Vagina (tissue), 2 donors: ENCODE measurements around the gene EARS2.

Source experiments
- POLR2A ChIP-seq, 2 donors: fragments of 450-650 bp; IDR thresholded peaks; one replicate each; pipeline ENCODE4 v1.6.1; 2017; ENCODE audit warnings: antibody characterized with exemption in 2 of 2, mild to moderate bottlenecking in 2 of 2, moderate library complexity in 2 of 2
- TF ChIP-seq, protein P1 (sequence below), 3 experiments: fragments of 450-650 bp in 2 of 3; fragments of 200-600 bp in 1 of 3; sonication (generic) in 1 of 3; IDR thresholded peaks; one replicate each; pipeline ENCODE4 v1.5.1; 2017 to 2019; ENCODE audit warnings: antibody characterized with exemption in 3 of 3, mild to moderate bottlenecking in 2 of 3, moderate library complexity in 2 of 3

GRCh38 chr16:23537390-23537789 lies 19.8 kb downstream of the EARS2 start:
- TF ChIP-seq, protein P1, sequence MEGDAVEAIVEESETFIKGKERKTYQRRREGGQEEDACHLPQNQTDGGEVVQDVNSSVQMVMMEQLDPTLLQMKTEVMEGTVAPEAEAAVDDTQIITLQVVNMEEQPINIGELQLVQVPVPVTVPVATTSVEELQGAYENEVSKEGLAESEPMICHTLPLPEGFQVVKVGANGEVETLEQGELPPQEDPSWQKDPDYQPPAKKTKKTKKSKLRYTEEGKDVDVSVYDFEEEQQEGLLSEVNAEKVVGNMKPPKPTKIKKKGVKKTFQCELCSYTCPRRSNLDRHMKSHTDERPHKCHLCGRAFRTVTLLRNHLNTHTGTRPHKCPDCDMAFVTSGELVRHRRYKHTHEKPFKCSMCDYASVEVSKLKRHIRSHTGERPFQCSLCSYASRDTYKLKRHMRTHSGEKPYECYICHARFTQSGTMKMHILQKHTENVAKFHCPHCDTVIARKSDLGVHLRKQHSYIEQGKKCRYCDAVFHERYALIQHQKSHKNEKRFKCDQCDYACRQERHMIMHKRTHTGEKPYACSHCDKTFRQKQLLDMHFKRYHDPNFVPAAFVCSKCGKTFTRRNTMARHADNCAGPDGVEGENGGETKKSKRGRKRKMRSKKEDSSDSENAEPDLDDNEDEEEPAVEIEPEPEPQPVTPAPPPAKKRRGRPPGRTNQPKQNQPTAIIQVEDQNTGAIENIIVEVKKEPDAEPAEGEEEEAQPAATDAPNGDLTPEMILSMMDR (IDR thresholded peaks at IDR 0.05), result no peak
- no peak for TF ChIP-seq POLR2A (IDR thresholded peaks at IDR 0.05)
